SU-DHL-6 (cell line): Measurements from ENCODE around the gene PPP2R5C.
A peak's percentile ranks its signal among the peaks of the same experiment; 100 is the strongest.

ENCODE experiments used
- H2AFZ ChIP-seq: fragments of 200-600 bp; sonication (generic); 2 replicates; pipeline ENCODE4 v1.6.1; 2014; ENCODE audit warnings: low read depth, mild to moderate bottlenecking, moderate library complexity, mixed read lengths, antibody characterized with exemption, low read length; ENCODE audit not compliant: severe bottlenecking
- H3F3A ChIP-seq: fragments of 200-600 bp; shearing (Covaris generic); 2 replicates; pipeline ENCODE4 v1.6.0; 2016; ENCODE audit warnings: antibody characterized with exemption, mild to moderate bottlenecking; ENCODE audit not compliant: insufficient read depth
- H3K27ac ChIP-seq: fragments of 200-600 bp; sonication (generic); 2 replicates; pipeline ENCODE4 v1.5.1; 2016; ENCODE audit warnings: low read depth, mild to moderate bottlenecking, low read length, moderate library complexity, mixed read lengths
- H3K27me3 ChIP-seq: fragments of 200-600 bp; sonication (generic), shearing (Covaris generic); 2 replicates; pipeline ENCODE4 v1.6.0; 2014; ENCODE audit warnings: mild to moderate bottlenecking, low read length
- H3K36me3 ChIP-seq: fragments of 200-600 bp; sonication (generic); 2 replicates; pipeline ENCODE4 v1.6.1; 2014; ENCODE audit warnings: mild to moderate bottlenecking, low read length, mixed read lengths
- H3K4me2 ChIP-seq: fragments of 300-600, 200-600 bp; shearing (Covaris generic), sonication (generic); 2 replicates; pipeline ENCODE4 v1.6.0; 2014; ENCODE audit warnings: low read length, low read depth, mild to moderate bottlenecking; ENCODE audit not compliant: poor library complexity, severe bottlenecking
- H3K4me3 ChIP-seq: fragments of 200-600 bp; sonication (generic); 2 replicates; pipeline ENCODE4 v1.5.1; 2014; ENCODE audit warnings: antibody characterized with exemption, low read length, mild to moderate bottlenecking, mixed read lengths; ENCODE audit not compliant: insufficient read depth, poor library complexity, severe bottlenecking
- H3K79me2 ChIP-seq: fragments of 200-600 bp; sonication (generic); 2 replicates; pipeline ENCODE4 v1.6.1; 2014; ENCODE audit warnings: mild to moderate bottlenecking, low read length, moderate library complexity; ENCODE audit not compliant: insufficient read depth
- H3K9ac ChIP-seq: fragments of 200-600 bp; sonication (generic); 2 replicates; pipeline ENCODE4 v1.7.0; 2014; ENCODE audit warnings: mild to moderate bottlenecking, low read length
- H3K9me2 ChIP-seq: fragments of 200-600 bp; sonication (generic); replicated peaks from 2 replicates; pipeline ENCODE4 v1.6.1; 2014; ENCODE audit warnings: low read length; ENCODE audit not compliant: insufficient read depth
- H3K9me3 ChIP-seq: fragments of 200-600 bp; sonication (generic); 2 replicates; pipeline ENCODE4 v1.6.1; 2014; ENCODE audit warnings: low read length, mixed read lengths; ENCODE audit not compliant: insufficient read depth
- H4K20me1 ChIP-seq: fragments of 200-600 bp; sonication (generic); 2 replicates; pipeline ENCODE4 v1.6.1; 2014; ENCODE audit warnings: low read depth, mild to moderate bottlenecking, antibody characterized with exemption, low read length, moderate library complexity, mixed read lengths
- EZH2phosphoT487 ChIP-seq: fragments of 200-600 bp; sonication (generic), shearing (Covaris generic); conservative IDR thresholded peaks from 2 replicates; pipeline ENCODE4 v1.6.1; 2018; ENCODE audit warnings: mild to moderate bottlenecking, antibody characterized with exemption, low read length, moderate library complexity, mixed read lengths
- TF ChIP-seq, protein P1 (sequence below): fragments of 200-600 bp; sonication (generic); IDR thresholded peaks from one replicate; pipeline ENCODE4 v1.5.1; 2017; ENCODE audit warnings: antibody characterized with exemption, mild to moderate bottlenecking, low read length, moderate library complexity; ENCODE audit not compliant: insufficient read depth, poor library complexity, severe bottlenecking

The PPP2R5C gene

DNA sequence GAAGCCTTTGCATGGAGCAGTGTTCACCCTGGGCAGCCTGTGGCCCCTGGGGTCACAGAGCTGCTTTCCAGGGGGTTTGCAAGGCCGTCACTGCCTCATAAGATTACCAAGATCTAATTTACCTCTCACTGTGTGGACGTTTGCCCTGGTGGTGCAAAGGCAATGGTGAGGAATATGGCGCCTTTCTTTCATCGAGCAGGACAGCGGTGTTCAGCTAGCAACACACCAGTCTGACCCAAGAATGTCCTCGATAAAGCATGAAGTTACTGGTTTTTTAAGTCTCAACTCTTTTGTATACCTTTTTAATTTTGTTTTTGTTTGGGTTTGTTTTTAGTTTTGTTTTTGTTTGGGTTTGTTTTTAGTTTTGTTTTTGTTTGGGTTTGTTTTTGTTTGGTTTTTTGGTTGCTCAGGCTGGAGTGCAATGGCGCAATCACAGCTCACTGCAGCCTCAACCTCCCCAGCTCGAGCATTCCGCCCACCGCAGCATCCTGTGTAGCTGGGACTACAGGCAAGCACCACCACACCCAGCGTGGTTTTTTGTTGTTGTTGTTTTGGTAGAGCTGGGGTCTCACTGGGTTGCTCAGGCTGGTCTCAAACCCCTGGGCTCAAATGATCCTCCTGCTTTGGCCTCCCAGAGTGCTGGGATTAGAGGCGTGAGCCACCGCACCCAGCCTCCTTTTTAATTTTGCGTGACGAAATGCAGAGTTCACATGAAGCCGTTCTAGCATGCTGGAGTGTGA lies 57.9 kb downstream of the PPP2R5C start:
- no peak overlapping the region for H2AFZ ChIP-seq
- H3F3A ChIP-seq = peaks cover 78% of the 10 kb centered on the region
- H3K79me2 ChIP-seq = peaks cover 95% of the 10 kb centered on the region
- TF ChIP-seq EZH2phosphoT487 = no peak
- TF ChIP-seq, protein P1, sequence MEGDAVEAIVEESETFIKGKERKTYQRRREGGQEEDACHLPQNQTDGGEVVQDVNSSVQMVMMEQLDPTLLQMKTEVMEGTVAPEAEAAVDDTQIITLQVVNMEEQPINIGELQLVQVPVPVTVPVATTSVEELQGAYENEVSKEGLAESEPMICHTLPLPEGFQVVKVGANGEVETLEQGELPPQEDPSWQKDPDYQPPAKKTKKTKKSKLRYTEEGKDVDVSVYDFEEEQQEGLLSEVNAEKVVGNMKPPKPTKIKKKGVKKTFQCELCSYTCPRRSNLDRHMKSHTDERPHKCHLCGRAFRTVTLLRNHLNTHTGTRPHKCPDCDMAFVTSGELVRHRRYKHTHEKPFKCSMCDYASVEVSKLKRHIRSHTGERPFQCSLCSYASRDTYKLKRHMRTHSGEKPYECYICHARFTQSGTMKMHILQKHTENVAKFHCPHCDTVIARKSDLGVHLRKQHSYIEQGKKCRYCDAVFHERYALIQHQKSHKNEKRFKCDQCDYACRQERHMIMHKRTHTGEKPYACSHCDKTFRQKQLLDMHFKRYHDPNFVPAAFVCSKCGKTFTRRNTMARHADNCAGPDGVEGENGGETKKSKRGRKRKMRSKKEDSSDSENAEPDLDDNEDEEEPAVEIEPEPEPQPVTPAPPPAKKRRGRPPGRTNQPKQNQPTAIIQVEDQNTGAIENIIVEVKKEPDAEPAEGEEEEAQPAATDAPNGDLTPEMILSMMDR = no peak
- peak overlapping the region; percentile 98 for H3K27ac ChIP-seq
- H3K4me2 ChIP-seq = peak overlapping the region; percentile 88
- no peaks in the 10 kb centered on the region for H3K9me3 ChIP-seq
- H3K4me3 ChIP-seq = peak overlapping the region; percentile 24
- no peaks in the 10 kb centered on the region for H3K27me3 ChIP-seq
- H4K20me1 ChIP-seq = no peaks in the 10 kb centered on the region
- H3K9ac ChIP-seq = peak overlapping the region; percentile 34
- H3K36me3 ChIP-seq = no peaks in the 10 kb centered on the region
- no peaks in the 10 kb centered on the region for H3K9me2 ChIP-seq

DNA sequence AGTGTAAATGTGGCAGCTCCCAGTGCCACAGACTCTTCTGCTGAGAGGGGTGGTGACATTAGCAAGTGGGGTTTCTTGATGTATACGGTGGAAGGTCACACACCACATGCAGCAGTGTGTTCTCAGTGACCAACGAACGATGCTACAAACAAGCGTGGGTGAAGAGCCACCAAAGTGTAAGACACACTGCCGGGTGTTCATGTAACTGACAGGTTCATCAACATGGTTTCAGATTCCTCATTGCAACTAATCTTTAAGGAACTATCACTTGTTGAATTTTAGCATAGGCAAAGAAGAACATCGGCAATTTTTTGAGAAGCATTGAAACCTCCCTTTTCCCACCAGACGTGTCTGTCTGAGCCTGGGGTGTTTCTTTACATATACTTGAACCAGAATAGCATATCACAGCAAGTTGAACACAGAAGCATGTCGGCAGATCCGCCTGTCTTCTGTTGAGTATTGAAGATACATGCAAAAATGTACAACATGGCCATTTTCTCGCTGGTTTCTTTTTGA lies 58.8 kb downstream of the PPP2R5C start:
- Histone ChIP-seq H2AFZ (no peak overlapping the region), H3K9me3 (no peaks in the 10 kb centered on the region), H3K79me2 (peaks cover 95% of the 10 kb centered on the region), H3K27me3 (no peaks in the 10 kb centered on the region), H3K27ac (peak overlapping the region; percentile 98), H3K4me3 (peak overlapping the region; percentile 24), H3K4me2 (peak overlapping the region; percentile 88), H3K9ac (peak overlapping the region; percentile 34), H3F3A (peaks cover 79% of the 10 kb centered on the region), H3K36me3 (no peaks in the 10 kb centered on the region), H3K9me2 (no peaks in the 10 kb centered on the region), H4K20me1 (no peaks in the 10 kb centered on the region)
- no peak for TF ChIP-seq EZH2phosphoT487
- TF ChIP-seq, protein P1 = no peak

DNA sequence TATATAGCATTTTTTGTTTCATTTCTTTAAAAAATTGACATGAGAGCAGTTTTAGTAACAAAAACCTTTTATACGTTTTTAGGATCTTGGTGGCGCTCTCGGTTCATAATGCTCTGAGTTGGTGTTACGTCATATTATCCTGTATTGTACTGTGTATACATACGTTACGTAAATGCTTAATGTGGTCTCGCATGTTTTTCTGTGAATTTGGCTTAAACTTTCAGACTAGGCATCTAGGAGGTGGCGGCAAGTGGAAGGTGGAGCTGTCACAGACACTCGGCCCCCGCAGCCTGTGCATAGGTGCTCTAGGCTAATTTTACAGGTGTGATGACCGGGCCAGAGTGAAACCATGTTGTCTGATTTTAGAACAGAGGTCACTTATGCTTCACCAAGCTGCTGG lies 60.0 kb downstream of the PPP2R5C start:
- no peak overlapping the region for H2AFZ ChIP-seq
- H3K9me3 ChIP-seq = no peaks in the 10 kb centered on the region
- H3K27me3 ChIP-seq = no peaks in the 10 kb centered on the region
- H3K79me2 ChIP-seq = peaks cover 95% of the 10 kb centered on the region
- peak overlapping the region; percentile 26 for H3K4me3 ChIP-seq
- no peaks in the 10 kb centered on the region for H3K9me2 ChIP-seq
- peak overlapping the region; percentile 43; the same call in 1 of the 2 replicates for H3K9ac ChIP-seq
- no peaks in the 10 kb centered on the region for H4K20me1 ChIP-seq
- H3K36me3 ChIP-seq = peaks cover 11% of the 10 kb centered on the region; the same call in 1 of the 2 replicates
- peak overlapping the region; percentile 88 for H3K4me2 ChIP-seq
- TF ChIP-seq, protein P1 = no peak
- TF ChIP-seq EZH2phosphoT487 = no peak
- peak overlapping the region; percentile 98 for H3K27ac ChIP-seq
- peaks cover 71% of the 10 kb centered on the region for H3F3A ChIP-seq
